Mucosa of rectum (tissue), 2 donors: ENCODE data around the gene TMEM221.
A peak's percentile ranks its signal among the peaks of the same experiment; 100 is the strongest.

Experiments used
- H3K27ac ChIP-seq, 2 donors: one replicate each; pipeline ENCODE4 v1.7.0; 2013; ENCODE audit warnings: inconsistent platforms in 2 of 2, low read depth in 2 of 2, low read length in 2 of 2
- H3K27me3 ChIP-seq, 2 donors: one replicate each; pipeline ENCODE4 v1.7.0; 2013; ENCODE audit warnings: low read length in 2 of 2; ENCODE audit not compliant: control insufficient read depth in 2 of 2, insufficient read depth in 2 of 2
- H3K36me3 ChIP-seq, 2 donors: one replicate each; pipeline ENCODE4 v1.7.0; 2013; ENCODE audit warnings: low read length in 2 of 2; ENCODE audit not compliant: control insufficient read depth in 2 of 2, insufficient read depth in 2 of 2
- H3K4me1 ChIP-seq, 2 donors: one replicate each; pipeline ENCODE4 v1.7.0; 2013; ENCODE audit warnings: low read length in 2 of 2, mild to moderate bottlenecking in 1 of 2; ENCODE audit not compliant: control insufficient read depth in 2 of 2, insufficient read depth in 2 of 2
- H3K4me3 ChIP-seq, 2 donors: one replicate each; pipeline ENCODE4 v1.7.0; 2013; ENCODE audit warnings: low read length in 2 of 2
- H3K9ac ChIP-seq, 2 donors: one replicate each; pipeline ENCODE4 v1.7.0; 2013; ENCODE audit warnings: low read length in 2 of 2, low read depth in 1 of 2, mild to moderate bottlenecking in 1 of 2
- H3K9me3 ChIP-seq, 2 donors: one replicate each; pipeline ENCODE4 v1.7.0; 2013; ENCODE audit warnings: low read length in 2 of 2; ENCODE audit not compliant: control insufficient read depth in 2 of 2
- donor health status: healthy.
- donor health status: Normal muscosa, but diverticular disease.

The TMEM221 gene

GRCh38 chr19:17473041-17473440, 24.6 kb upstream of the TMEM221 start:
- Histone ChIP-seq H3K4me3 (no peak overlapping the region), H3K9me3 (no peaks in the 10 kb centered on the region), H3K27me3 (no peaks in the 10 kb centered on the region), H3K9ac (no peak overlapping the region), H3K27ac (no peak overlapping the region), H3K4me1 (peaks cover 3 to 13% of the 10 kb centered on the region in 2 donors), H3K36me3 (no peaks in the 10 kb centered on the region)

GRCh38 chr19:17471410-17472125, 23.1 kb upstream of the TMEM221 start:
- Histone ChIP-seq H3K27me3 (no peaks in the 10 kb centered on the region), H3K9me3 (no peaks in the 10 kb centered on the region), H3K27ac (no peak overlapping the region), H3K36me3 (no peaks in the 10 kb centered on the region), H3K9ac (no peak overlapping the region), H3K4me1 (peaks cover 3 to 13% of the 10 kb centered on the region in 2 donors), H3K4me3 (peak overlapping the region in 1 of 2 donors; percentile 68)

- Histone ChIP-seq H3K9me3 (no peaks in the 10 kb centered on the region), H3K36me3 (no peaks in the 10 kb centered on the region), H3K4me3 (peak within 1 kb of the TSS; percentile 89 to 94), H3K27me3 (no peaks in the 10 kb centered on the region), H3K4me1 (peaks cover 3 to 13% of the 10 kb centered on the region in 2 donors), H3K9ac (peak within 1 kb of the TSS; percentile 63 to 68), H3K27ac (peak within 1 kb of the TSS; percentile 88 to 89)
These were observed 21.8 kb upstream of the TMEM221 start, which contains the start of gene SLC27A1 for GRCh38 chr19:17470068-17470841. Gene SLC27A1 (plus strand): TSS chr19:17470524. CDS start chr19:17470541, 17 bp downstream.

- H3K27me3 ChIP-seq, result no peaks in the 10 kb centered on the region
- peak overlapping the region; percentile 89 to 94 for H3K4me3 ChIP-seq
- H3K4me1 ChIP-seq, result peaks cover 3 to 13% of the 10 kb centered on the region in 2 donors
- no peaks in the 10 kb centered on the region for H3K36me3 ChIP-seq
- no peaks in the 10 kb centered on the region for H3K9me3 ChIP-seq
- peak overlapping the region; percentile 63 to 68 for H3K9ac ChIP-seq
- peak overlapping the region; percentile 88 to 89 for H3K27ac ChIP-seq
These were observed 21.1 kb upstream of the TMEM221 start for GRCh38 chr19:17469481-17470067.

- Histone ChIP-seq H3K9me3 (no peaks in the 10 kb centered on the region), H3K27ac (peak overlapping the region; percentile 88 to 89), H3K27me3 (no peaks in the 10 kb centered on the region), H3K4me1 (peaks cover 3 to 13% of the 10 kb centered on the region in 2 donors), H3K4me3 (peak overlapping the region; percentile 89 to 94), H3K36me3 (no peaks in the 10 kb centered on the region), H3K9ac (peak overlapping the region; percentile 59 to 63)
These were observed 20.6 kb upstream of the TMEM221 start for GRCh38 chr19:17469092-17469480.

GRCh38 chr19:17468302-17469091, 20.0 kb upstream of the TMEM221 start:
- H3K27me3 ChIP-seq, result no peaks in the 10 kb centered on the region
- peak overlapping the region; percentile 89 to 94 for H3K4me3 ChIP-seq
- peaks cover 3 to 13% of the 10 kb centered on the region in 2 donors for H3K4me1 ChIP-seq
- H3K9ac ChIP-seq, result no peak overlapping the region
- H3K36me3 ChIP-seq, result no peaks in the 10 kb centered on the region
- H3K9me3 ChIP-seq, result no peaks in the 10 kb centered on the region
- H3K27ac ChIP-seq, result peak overlapping the region; percentile 88 to 89

GRCh38 chr19:17467471-17468301, 19.2 kb upstream of the TMEM221 start:
- no peak overlapping the region for H3K9ac ChIP-seq
- H3K4me3 ChIP-seq, result no peak overlapping the region
- H3K4me1 ChIP-seq, result peaks cover 3 to 13% of the 10 kb centered on the region in 2 donors
- H3K9me3 ChIP-seq, result no peaks in the 10 kb centered on the region
- no peaks in the 10 kb centered on the region for H3K27me3 ChIP-seq
- H3K36me3 ChIP-seq, result no peaks in the 10 kb centered on the region
- H3K27ac ChIP-seq, result no peak overlapping the region

- H3K9me3 ChIP-seq, result no peaks in the 10 kb centered on the region
- no peaks in the 10 kb centered on the region for H3K27me3 ChIP-seq
- H3K9ac ChIP-seq, result no peak overlapping the region
- H3K4me1 ChIP-seq, result peaks cover 3 to 12% of the 10 kb centered on the region in 2 donors
- no peaks in the 10 kb centered on the region for H3K36me3 ChIP-seq
- no peak overlapping the region for H3K4me3 ChIP-seq
- H3K27ac ChIP-seq, result no peak overlapping the region
These were observed 18.0 kb upstream of the TMEM221 start for GRCh38 chr19:17466487-17466850.
